AG09319 (cell line): ENCODE data around the gene YWHAB.
"Not testable (repeated sequence)": the region's sequence is repeated elsewhere in the genome, so short reads cannot be mapped to it uniquely, and the experiment has no call there.

ENCODE experiments used
- DNase-seq: peaks from one replicate; pipeline ENCODE4 v3.0.0-alpha.2; 2010; ENCODE audit warnings: low read depth; ENCODE audit errors: extremely low read depth
- CTCF ChIP-seq: IDR thresholded peaks from 2 replicates; pipeline ENCODE4 v1.5.1; 2011; ENCODE audit warnings: low read depth, mild to moderate bottlenecking, inconsistent platforms, low read length, moderate library complexity

YWHAB gene

GRCh38 chr20:44856856-44857448 lies 28.6 kb upstream of the YWHAB start:
- no peak for DNase-seq
- TF ChIP-seq CTCF = no peak

GRCh38 chr20:44858606-44859360 lies 26.7 kb upstream of the YWHAB start:
- no peak for TF ChIP-seq CTCF
- DNase-seq = no peak

GRCh38 chr20:44861531-44862006 lies 23.9 kb upstream of the YWHAB start:
- no peak for TF ChIP-seq CTCF
- no peak for DNase-seq

- no peak for TF ChIP-seq CTCF
- DNase-seq = no peak
Measured at GRCh38 chr20:44862286-44862685, 23.2 kb upstream of the YWHAB start.

- DNase-seq = not testable (repeated sequence)
Measured at GRCh38 chr20:44863365-44864084, 22.0 kb upstream of the YWHAB start.

- DNase-seq = not testable (repeated sequence)
Measured at GRCh38 chr20:44864493-44864892, 21.0 kb upstream of the YWHAB start.

GRCh38 chr20:44866703-44867335 lies 18.7 kb upstream of the YWHAB start:
- TF ChIP-seq CTCF = no peak
- no peak for DNase-seq

- TF ChIP-seq CTCF = no peak
- no peak for DNase-seq
Measured at GRCh38 chr20:44869471-44869870, 16.0 kb upstream of the YWHAB start.

- not testable (repeated sequence) for DNase-seq
Measured at GRCh38 chr20:44882360-44882759, 3.1 kb upstream of the YWHAB start.
